Keratinocyte (primary cell): ENCODE results near the gene SLC25A34.

Experiments used
- EZH2 ChIP-seq: IDR thresholded peaks from one replicate; pipeline ENCODE4 v1.6.1; 2012; ENCODE audit warnings: inconsistent platforms, mild to moderate bottlenecking, low read length, moderate library complexity
- TF ChIP-seq, protein P1 (sequence below), 3 experiments: IDR thresholded peaks in 1 of 3; conservative IDR thresholded peaks in 1 of 3; optimal IDR thresholded peaks in 1 of 3; 2 replicates in 2 of 3; 3 replicates in 1 of 3; pipeline versions ENCODE3 to v1.5.1; 2011; ENCODE audit warnings: low read length in 3 of 3, mild to moderate bottlenecking in 3 of 3, moderate library complexity in 2 of 3, control low read depth in 1 of 3, inconsistent platforms in 1 of 3; ENCODE audit not compliant: insufficient read depth in 2 of 3; ENCODE audit errors: extremely low read depth in 1 of 3

GRCh38 chr1:15738416-15739113 lies 2.5 kb downstream of the SLC25A34 start:
- TF ChIP-seq, protein P1, sequence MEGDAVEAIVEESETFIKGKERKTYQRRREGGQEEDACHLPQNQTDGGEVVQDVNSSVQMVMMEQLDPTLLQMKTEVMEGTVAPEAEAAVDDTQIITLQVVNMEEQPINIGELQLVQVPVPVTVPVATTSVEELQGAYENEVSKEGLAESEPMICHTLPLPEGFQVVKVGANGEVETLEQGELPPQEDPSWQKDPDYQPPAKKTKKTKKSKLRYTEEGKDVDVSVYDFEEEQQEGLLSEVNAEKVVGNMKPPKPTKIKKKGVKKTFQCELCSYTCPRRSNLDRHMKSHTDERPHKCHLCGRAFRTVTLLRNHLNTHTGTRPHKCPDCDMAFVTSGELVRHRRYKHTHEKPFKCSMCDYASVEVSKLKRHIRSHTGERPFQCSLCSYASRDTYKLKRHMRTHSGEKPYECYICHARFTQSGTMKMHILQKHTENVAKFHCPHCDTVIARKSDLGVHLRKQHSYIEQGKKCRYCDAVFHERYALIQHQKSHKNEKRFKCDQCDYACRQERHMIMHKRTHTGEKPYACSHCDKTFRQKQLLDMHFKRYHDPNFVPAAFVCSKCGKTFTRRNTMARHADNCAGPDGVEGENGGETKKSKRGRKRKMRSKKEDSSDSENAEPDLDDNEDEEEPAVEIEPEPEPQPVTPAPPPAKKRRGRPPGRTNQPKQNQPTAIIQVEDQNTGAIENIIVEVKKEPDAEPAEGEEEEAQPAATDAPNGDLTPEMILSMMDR (optimal IDR thresholded peaks at IDR 0.05 in 1 of 3, IDR thresholded peaks at IDR 0.05 in 1 of 3, conservative IDR thresholded peaks at IDR 0.05 in 1 of 3; ENCODE audit: extremely low read depth in 1 of 3, insufficient read depth in 2 of 3, low read length in 3 of 3): no peak
- no peak for TF ChIP-seq EZH2
